Astrocyte (in vitro differentiated cells and primary cell): Measurements from ENCODE around the gene SEMA4D. TPM values are rescaled to one million over a fixed set of nuclear protein-coding genes. Genes with fewer than 3 reads are reported as not detected.
"Not testable (repeated sequence)": the region's sequence is repeated elsewhere in the genome, so short reads cannot be mapped to it uniquely, and the experiment has no call there.

ENCODE experiments used
- DNase-seq: peaks from one replicate; pipeline ENCODE4 v3.0.0-alpha.2; 2010; ENCODE audit warnings: low read depth
- FAIRE-seq: peaks from 2 replicates; lab custom pipeline; 2011; peaks lifted over from hg19 to GRCh38; lab: Jason Lieb, UNC
- H2AFZ ChIP-seq: 2 replicates; pipeline ENCODE4 v1.6.0; 2012; ENCODE audit warnings: low read depth, low read length, inconsistent platforms
- H3K27ac ChIP-seq: 2 replicates; pipeline ENCODE4 v1.5.1; 2011; ENCODE audit warnings: low read depth, low read length, inconsistent platforms
- H3K27me3 ChIP-seq: 2 replicates; pipeline ENCODE4 v1.6.0; 2011; ENCODE audit warnings: low read length, inconsistent platforms; ENCODE audit not compliant: insufficient read depth
- H3K36me3 ChIP-seq: 2 replicates; pipeline ENCODE4 v1.5.1; 2011; ENCODE audit warnings: low read length, inconsistent platforms; ENCODE audit not compliant: insufficient read depth
- H3K4me1 ChIP-seq: 2 replicates; pipeline ENCODE4 v1.5.1; 2011; ENCODE audit warnings: low read length, inconsistent platforms; ENCODE audit not compliant: insufficient read depth
- H3K4me2 ChIP-seq: 2 replicates; pipeline ENCODE4 v1.6.0; 2012; ENCODE audit warnings: low read length, inconsistent platforms
- H3K4me3 ChIP-seq: 2 replicates; pipeline ENCODE4 v1.5.1; 2011; ENCODE audit warnings: low read depth, mild to moderate bottlenecking, low read length, inconsistent platforms; ENCODE audit not compliant: insufficient read depth
- H3K79me2 ChIP-seq: 2 replicates; pipeline ENCODE4 v1.6.0; 2012; ENCODE audit warnings: mild to moderate bottlenecking, low read length, inconsistent platforms; ENCODE audit not compliant: insufficient read depth
- H3K9ac ChIP-seq: 2 replicates; pipeline ENCODE4 v1.6.0; 2012; ENCODE audit warnings: mild to moderate bottlenecking, low read length, inconsistent platforms
- H3K9me3 ChIP-seq: 2 replicates; pipeline ENCODE4 v1.5.1; 2012; ENCODE audit warnings: low read depth, mild to moderate bottlenecking, low read length, inconsistent platforms; ENCODE audit not compliant: insufficient read depth
- H4K20me1 ChIP-seq: 2 replicates; pipeline ENCODE4 v1.6.0; 2012; ENCODE audit warnings: low read length, inconsistent platforms; ENCODE audit not compliant: insufficient read depth
- H3K27ac Mint-ChIP-seq: one replicate; pipeline ENCODE4 v1.8.0; 2021; ENCODE audit warnings: mild to moderate bottlenecking, mixed read lengths; ENCODE audit not compliant: unreplicated experiment
- H3K27me3 Mint-ChIP-seq: one replicate; pipeline ENCODE4 v1.8.0; 2021; ENCODE audit warnings: low read depth, mixed read lengths; ENCODE audit not compliant: unreplicated experiment
- H3K36me3 Mint-ChIP-seq: one replicate; pipeline ENCODE4 v1.8.0; 2021; ENCODE audit warnings: low read depth, mixed read lengths; ENCODE audit not compliant: unreplicated experiment
- H3K4me1 Mint-ChIP-seq: one replicate; pipeline ENCODE4 v1.8.0; 2021; ENCODE audit warnings: low read depth, mixed read lengths; ENCODE audit not compliant: unreplicated experiment
- H3K4me3 Mint-ChIP-seq: one replicate; pipeline ENCODE4 v1.8.0; 2021; ENCODE audit warnings: mild to moderate bottlenecking, moderate library complexity, mixed read lengths; ENCODE audit not compliant: unreplicated experiment
- H3K9me3 Mint-ChIP-seq: one replicate; pipeline ENCODE4 v1.8.0; 2021; ENCODE audit warnings: mild to moderate bottlenecking, mixed read lengths; ENCODE audit not compliant: unreplicated experiment
- EZH2 ChIP-seq: IDR thresholded peaks from 2 replicates; pipeline ENCODE4 v1.6.1; 2012; ENCODE audit warnings: mild to moderate bottlenecking, low read length, inconsistent platforms; ENCODE audit not compliant: insufficient read depth
- total RNA-seq: library from RNA; stranded (reverse); gene quantifications from 2 replicates; pipeline ENCODE4 v1.2.1, GENCODE V29; 2021
- TF ChIP-seq, protein P1 (sequence below): IDR thresholded peaks from 2 replicates; pipeline ENCODE4 v1.5.1; 2011; ENCODE audit warnings: low read depth, mild to moderate bottlenecking, inconsistent platforms, low read length, moderate library complexity; ENCODE audit not compliant: insufficient read depth

Gene SEMA4D
- total RNA-seq, 1 donor from 2014 or later: 6.2 TPM

DNA sequence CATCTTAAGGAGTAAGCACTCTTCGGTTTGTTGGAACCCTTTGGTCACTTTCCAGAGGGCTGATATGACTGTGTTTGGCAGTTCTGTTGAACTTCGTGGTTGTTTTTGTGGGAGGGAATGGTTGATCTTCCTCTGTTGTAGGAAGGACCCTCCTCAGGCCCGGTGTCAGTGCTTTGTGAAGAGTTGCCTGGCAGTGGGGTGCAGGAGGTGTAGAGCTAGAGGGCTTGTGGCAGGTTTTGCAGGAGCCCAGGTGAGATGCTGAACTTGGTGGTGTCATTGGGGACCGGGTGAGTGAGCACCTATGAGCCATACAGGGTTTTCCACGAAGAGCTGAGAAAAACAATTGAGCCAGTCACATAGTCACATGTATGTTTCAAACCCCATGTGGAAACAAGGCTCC lies 152.4 kb downstream of the SEMA4D start:
- FAIRE-seq (no peak), DNase-seq (no peak)
- H3K9ac ChIP-seq: no peak overlapping the region
- no peak overlapping the region for H3K4me2 ChIP-seq
- no peak overlapping the region for H3K27ac ChIP-seq
- Mint-ChIP-seq H3K4me3 (no peak overlapping the region), H3K27ac (no peak overlapping the region), H3K36me3 (peaks cover 24% of the 10 kb centered on the region), H3K4me1 (peaks cover 10% of the 10 kb centered on the region), H3K27me3 (no peaks in the 10 kb centered on the region), H3K9me3 (no peaks in the 10 kb centered on the region)
- no peak overlapping the region for H3K4me3 ChIP-seq
- no peak overlapping the region for H2AFZ ChIP-seq
- peaks cover 55% of the 10 kb centered on the region for H3K36me3 ChIP-seq
- no peaks in the 10 kb centered on the region for H3K4me1 ChIP-seq
- H3K79me2 ChIP-seq: no peaks in the 10 kb centered on the region
- TF ChIP-seq, protein P1, sequence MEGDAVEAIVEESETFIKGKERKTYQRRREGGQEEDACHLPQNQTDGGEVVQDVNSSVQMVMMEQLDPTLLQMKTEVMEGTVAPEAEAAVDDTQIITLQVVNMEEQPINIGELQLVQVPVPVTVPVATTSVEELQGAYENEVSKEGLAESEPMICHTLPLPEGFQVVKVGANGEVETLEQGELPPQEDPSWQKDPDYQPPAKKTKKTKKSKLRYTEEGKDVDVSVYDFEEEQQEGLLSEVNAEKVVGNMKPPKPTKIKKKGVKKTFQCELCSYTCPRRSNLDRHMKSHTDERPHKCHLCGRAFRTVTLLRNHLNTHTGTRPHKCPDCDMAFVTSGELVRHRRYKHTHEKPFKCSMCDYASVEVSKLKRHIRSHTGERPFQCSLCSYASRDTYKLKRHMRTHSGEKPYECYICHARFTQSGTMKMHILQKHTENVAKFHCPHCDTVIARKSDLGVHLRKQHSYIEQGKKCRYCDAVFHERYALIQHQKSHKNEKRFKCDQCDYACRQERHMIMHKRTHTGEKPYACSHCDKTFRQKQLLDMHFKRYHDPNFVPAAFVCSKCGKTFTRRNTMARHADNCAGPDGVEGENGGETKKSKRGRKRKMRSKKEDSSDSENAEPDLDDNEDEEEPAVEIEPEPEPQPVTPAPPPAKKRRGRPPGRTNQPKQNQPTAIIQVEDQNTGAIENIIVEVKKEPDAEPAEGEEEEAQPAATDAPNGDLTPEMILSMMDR: no peak
- TF ChIP-seq EZH2: no peak
- no peaks in the 10 kb centered on the region for H3K27me3 ChIP-seq
- H3K9me3 ChIP-seq: no peaks in the 10 kb centered on the region
- H4K20me1 ChIP-seq: peaks cover 9% of the 10 kb centered on the region

DNA sequence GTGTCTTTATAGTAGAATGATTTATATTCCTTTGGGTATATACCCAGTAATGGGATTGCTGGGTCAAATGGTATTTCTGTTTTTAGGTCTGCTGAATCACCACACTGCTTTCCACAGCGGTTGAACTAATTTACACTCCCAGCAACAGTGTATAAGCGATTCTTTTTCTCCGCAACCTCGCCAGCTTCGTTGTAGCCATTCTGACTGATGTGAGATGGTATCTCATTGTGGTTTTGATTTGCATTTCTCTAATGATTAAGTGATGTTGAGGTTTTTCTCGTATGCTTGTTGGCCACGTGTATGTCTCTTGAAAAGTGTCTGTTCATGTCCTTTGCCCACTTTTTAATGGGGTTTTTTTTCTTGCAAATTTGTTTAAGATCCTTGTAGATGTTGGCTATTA lies 154.1 kb downstream of the SEMA4D start:
- H3K9ac ChIP-seq, H3K79me2 ChIP-seq, H3K4me1 Mint-ChIP-seq, H3K9me3 ChIP-seq, H3K27me3 ChIP-seq, FAIRE-seq, H4K20me1 ChIP-seq, H3K4me2 ChIP-seq, H3K9me3 Mint-ChIP-seq, H3K4me1 ChIP-seq, H3K27ac ChIP-seq, H3K4me3 ChIP-seq, H3K4me3 Mint-ChIP-seq, H3K27ac Mint-ChIP-seq, H2AFZ ChIP-seq, H3K27me3 Mint-ChIP-seq: not testable (repeated sequence)
- peaks cover 19% of the 10 kb centered on the region for H3K36me3 Mint-ChIP-seq
- DNase-seq: peak; percentile 78
- peaks cover 58% of the 10 kb centered on the region for H3K36me3 ChIP-seq

- no peak overlapping the region for H3K4me3 ChIP-seq
- H3K27ac ChIP-seq: no peak overlapping the region
- Mint-ChIP-seq H3K4me3 (no peak overlapping the region), H3K4me1 (peaks cover 10% of the 10 kb centered on the region), H3K27me3 (no peaks in the 10 kb centered on the region), H3K9me3 (no peaks in the 10 kb centered on the region), H3K27ac (peak overlapping the region; percentile 54), H3K36me3 (peaks cover 19% of the 10 kb centered on the region)
- H3K79me2 ChIP-seq: no peaks in the 10 kb centered on the region
- no peaks in the 10 kb centered on the region for H3K4me1 ChIP-seq
- FAIRE-seq (no peak), DNase-seq (no peak)
- peaks cover 57% of the 10 kb centered on the region for H3K36me3 ChIP-seq
- no peak overlapping the region for H3K4me2 ChIP-seq
- H3K27me3 ChIP-seq: no peaks in the 10 kb centered on the region
- no peak for TF ChIP-seq EZH2
- TF ChIP-seq, protein P1: no peak
- H2AFZ ChIP-seq: no peak overlapping the region
- no peak overlapping the region for H3K9ac ChIP-seq
- H3K9me3 ChIP-seq: no peaks in the 10 kb centered on the region
- peaks cover 9% of the 10 kb centered on the region for H4K20me1 ChIP-seq
Measured at GRCh38 chr9:89342948-89343347, 155.0 kb downstream of the SEMA4D start.
